Esophagus muscularis mucosa (tissue), 4 donors: Measurements from ENCODE around the gene TBC1D2. TPM values are rescaled to one million over a fixed set of nuclear protein-coding genes. Genes with fewer than 3 reads are reported as not detected.

Source experiments
- DNase-seq: peaks from one replicate; pipeline ENCODE4 v3.0.0-alpha.2; 2017; ENCODE audit errors: extremely low spot score
- H3K27ac ChIP-seq, 4 donors: fragments of 200-600 bp; sonication (generic); replicated peaks in 1 of 4; 1 replicate in 3 of 4; 2 replicates in 1 of 4; pipeline ENCODE4 v1.5.1; 2016 to 2019; ENCODE audit warnings: mild to moderate bottlenecking in 1 of 4
- H3K27me3 ChIP-seq, 4 donors: fragments of 200-600 bp; sonication (generic); one replicate each; pipeline versions ENCODE4 v1.5.1 to v1.6.0; 2016 to 2019
- H3K36me3 ChIP-seq, 4 donors: fragments of 200-600 bp; sonication (generic); one replicate each; pipeline ENCODE4 v1.5.1; 2016 to 2019
- H3K4me1 ChIP-seq, 4 donors: fragments of 200-600 bp; sonication (generic); one replicate each; pipeline ENCODE4 v1.5.1; 2016 to 2019
- H3K4me3 ChIP-seq, 4 donors: fragments of 200-600 bp; sonication (generic); 1 replicate in 2 of 4; 2 replicates in 2 of 4; pipeline ENCODE4 v1.5.1; 2016 to 2019; ENCODE audit warnings: mild to moderate bottlenecking in 4 of 4, moderate library complexity in 1 of 4
- H3K9me3 ChIP-seq, 4 donors: fragments of 200-600 bp; sonication (generic); 1 replicate in 3 of 4; 2 replicates in 1 of 4; pipeline ENCODE4 v1.5.1; 2016 to 2019
- EP300 ChIP-seq: sonication (generic); formaldehyde crosslinking; IDR thresholded peaks from one replicate; pipeline ENCODE4 v1.6.1; 2017; ENCODE audit warnings: antibody characterized with exemption
- POLR2A ChIP-seq: fragments of 450-650 bp; IDR thresholded peaks from one replicate; pipeline ENCODE4 v1.6.1; 2017; ENCODE audit warnings: antibody characterized with exemption, moderate library complexity, mild to moderate bottlenecking, low read depth
- POLR2AphosphoS5 ChIP-seq, 2 donors: sonication (generic); formaldehyde crosslinking; IDR thresholded peaks; one replicate each; pipeline ENCODE4 v1.6.1; 2017; ENCODE audit warnings: antibody characterized with exemption in 2 of 2
- WGBS: methylation state at CpG from one replicate; pipeline ENCODE4 v1.1.5; 2018; 5-methylcytosine and 5-hydroxymethylcytosine counted together
- intact Hi-C: fragments of 100-400 bp; cut with DNase I; formaldehyde crosslinking; loops from one replicate; pipeline ENCODE4 v1.15.1; 2023
- total RNA-seq, 4 donors: library from RNA; depleted of rRNA; stranded (reverse); fragments of >200 nt; gene quantifications; one replicate each; pipeline versions ENCODE4 v1.1.0 to v1.2.1, GENCODE V29; 2016
- TF ChIP-seq, protein P1 (sequence below), 3 experiments: fragments of 200-600 bp in 2 of 3; fragments of 450-650 bp in 1 of 3; sonication (generic) in 2 of 3; IDR thresholded peaks; one replicate each; pipeline ENCODE4 v1.5.1; 2017 to 2019; ENCODE audit warnings: antibody characterized with exemption in 3 of 3, mild to moderate bottlenecking in 2 of 3, moderate library complexity in 1 of 3

TBC1D2 gene
- total RNA-seq, 4 donors from 2014 or later, result 5.0 to 12.4 (median 7.3) TPM

DNA sequence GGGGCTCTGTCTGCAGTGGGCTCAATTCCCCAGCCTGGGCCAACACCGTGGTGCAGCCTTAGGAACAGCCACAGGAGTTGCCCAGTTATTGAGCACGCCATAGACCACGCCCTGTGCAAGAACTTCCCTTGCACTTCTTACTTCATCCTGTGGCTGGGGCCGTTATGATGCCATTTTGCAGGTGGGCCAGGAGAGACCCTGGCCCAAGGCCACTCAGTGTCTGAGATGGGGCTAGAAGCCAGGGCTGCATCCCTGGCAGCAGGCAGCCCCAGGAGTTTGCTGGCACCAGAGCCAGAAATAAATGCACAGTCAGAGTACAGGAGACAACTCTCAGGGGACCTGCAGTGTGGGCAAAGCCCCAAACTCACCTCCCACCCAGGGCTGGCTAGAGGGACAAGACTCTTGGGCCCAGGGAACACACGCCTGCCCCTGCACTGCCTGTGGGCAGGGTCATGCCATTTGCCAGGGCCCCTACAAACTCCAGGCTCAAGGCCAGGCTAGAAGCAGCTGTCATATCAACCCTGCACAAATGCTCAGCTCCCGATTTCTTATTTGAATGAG is 69.8 kb downstream of the TBC1D2 start:
- Histone ChIP-seq H3K27ac (no peak overlapping the region), H3K4me1 (peaks cover 0 to 4% (median 0%) of the 10 kb centered on the region in 4 donors), H3K36me3 (no peaks in the 10 kb centered on the region), H3K9me3 (no peaks in the 10 kb centered on the region), H3K4me3 (no peak overlapping the region), H3K27me3 (peaks cover 0 to 4% (median 0%) of the 10 kb centered on the region in 4 donors)
- WGBS, result 69% methylated on average over 4 of the region's 6 CpGs
- intact Hi-C loops, result no loop called here
- DNase-seq, result no peak
- TF ChIP-seq POLR2A (no peak), EP300 (no peak)

DNA sequence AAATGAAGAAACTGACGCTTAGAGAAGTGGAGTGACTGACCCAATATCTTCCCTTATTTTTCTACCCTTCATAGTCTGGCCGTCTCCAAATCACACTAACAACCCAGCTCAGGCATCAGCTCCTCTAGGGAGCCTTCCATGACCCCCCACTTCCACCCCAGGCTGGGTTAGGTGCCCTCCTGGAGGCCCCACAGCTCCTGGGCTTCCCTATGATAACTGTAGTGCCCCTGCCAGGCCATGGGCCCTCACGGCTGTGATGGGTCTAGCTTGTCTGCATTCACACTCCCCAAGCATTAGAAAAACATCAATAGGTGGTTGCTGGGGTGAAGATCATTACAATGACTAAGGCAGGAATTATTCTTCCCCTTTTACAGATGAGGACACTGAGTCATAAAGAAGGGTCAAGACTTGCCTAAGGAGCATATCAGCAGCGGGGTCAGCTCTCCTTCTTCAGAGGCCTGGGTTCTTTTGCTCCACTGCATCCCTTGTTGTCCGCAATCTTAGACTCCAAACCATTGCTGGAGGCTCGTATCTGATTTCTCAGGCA is 70.4 kb downstream of the TBC1D2 start:
- H3K27me3 ChIP-seq, result peaks cover 0 to 5% (median 0%) of the 10 kb centered on the region in 4 donors
- no peak for DNase-seq

DNA sequence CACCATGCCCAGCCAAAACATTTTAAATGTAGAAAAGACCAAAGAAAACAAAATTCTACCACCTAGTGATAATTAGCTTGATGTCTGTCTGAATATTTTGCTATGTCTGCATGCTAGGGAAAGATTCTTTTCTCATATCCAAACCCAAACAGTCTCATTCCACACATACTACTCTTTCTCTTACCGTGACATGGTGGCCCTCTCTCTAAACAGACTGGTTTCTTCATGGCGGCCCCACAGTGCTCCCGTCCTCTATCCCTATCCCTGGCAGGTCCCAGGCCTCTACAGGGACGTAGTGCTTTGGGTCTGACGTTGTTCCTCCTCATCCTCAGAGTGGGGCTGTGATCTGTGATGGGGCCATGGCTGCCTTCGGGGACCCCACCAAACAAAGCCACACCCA is 71.1 kb downstream of the TBC1D2 start:
- DNase-seq, result no peak
- Histone ChIP-seq H3K9me3 (no peaks in the 10 kb centered on the region), H3K4me3 (no peak overlapping the region), H3K36me3 (no peaks in the 10 kb centered on the region), H3K4me1 (peaks cover 0 to 4% (median 0%) of the 10 kb centered on the region in 4 donors), H3K27me3 (peaks cover 0 to 5% (median 0%) of the 10 kb centered on the region in 4 donors), H3K27ac (no peak overlapping the region)
- no peak for TF ChIP-seq POLR2A
- no peak for TF ChIP-seq POLR2AphosphoS5 (IDR thresholded peaks at IDR 0.05)
- TF ChIP-seq, protein P1, sequence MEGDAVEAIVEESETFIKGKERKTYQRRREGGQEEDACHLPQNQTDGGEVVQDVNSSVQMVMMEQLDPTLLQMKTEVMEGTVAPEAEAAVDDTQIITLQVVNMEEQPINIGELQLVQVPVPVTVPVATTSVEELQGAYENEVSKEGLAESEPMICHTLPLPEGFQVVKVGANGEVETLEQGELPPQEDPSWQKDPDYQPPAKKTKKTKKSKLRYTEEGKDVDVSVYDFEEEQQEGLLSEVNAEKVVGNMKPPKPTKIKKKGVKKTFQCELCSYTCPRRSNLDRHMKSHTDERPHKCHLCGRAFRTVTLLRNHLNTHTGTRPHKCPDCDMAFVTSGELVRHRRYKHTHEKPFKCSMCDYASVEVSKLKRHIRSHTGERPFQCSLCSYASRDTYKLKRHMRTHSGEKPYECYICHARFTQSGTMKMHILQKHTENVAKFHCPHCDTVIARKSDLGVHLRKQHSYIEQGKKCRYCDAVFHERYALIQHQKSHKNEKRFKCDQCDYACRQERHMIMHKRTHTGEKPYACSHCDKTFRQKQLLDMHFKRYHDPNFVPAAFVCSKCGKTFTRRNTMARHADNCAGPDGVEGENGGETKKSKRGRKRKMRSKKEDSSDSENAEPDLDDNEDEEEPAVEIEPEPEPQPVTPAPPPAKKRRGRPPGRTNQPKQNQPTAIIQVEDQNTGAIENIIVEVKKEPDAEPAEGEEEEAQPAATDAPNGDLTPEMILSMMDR (IDR thresholded peaks at IDR 0.05), result no peak
- no peak for TF ChIP-seq EP300
- 75% methylated on average over 5 of the region's 6 CpGs for WGBS
- intact Hi-C loops, result no loop called here

More for the DNA sequence above, 70.4 kb downstream of the TBC1D2 start:
- H3K4me3 ChIP-seq, result no peak overlapping the region
- H3K36me3 ChIP-seq, result no peaks in the 10 kb centered on the region
- H3K27ac ChIP-seq, result no peak overlapping the region
- no peaks in the 10 kb centered on the region for H3K9me3 ChIP-seq
- peaks cover 0 to 4% (median 0%) of the 10 kb centered on the region in 4 donors for H3K4me1 ChIP-seq
- TF ChIP-seq EP300 (no peak), POLR2AphosphoS5 (IDR thresholded peaks at IDR 0.05) (no peak), POLR2A (no peak)
- TF ChIP-seq, protein P1 (IDR thresholded peaks at IDR 0.05), result no peak
- intact Hi-C loops, result no loop called here
- WGBS, result 88% methylated on average over 6 of the region's 6 CpGs

- no peaks in the 10 kb centered on the region for H3K36me3 ChIP-seq
- no peak for TF ChIP-seq POLR2AphosphoS5 (IDR thresholded peaks at IDR 0.05)
- TF ChIP-seq EP300, result no peak
- TF ChIP-seq, protein P1 (IDR thresholded peaks at IDR 0.05), result no peak
- no peaks in the 10 kb centered on the region for H3K9me3 ChIP-seq
Observed at GRCh38 chr9:98182889-98183599, 72.4 kb downstream of the TBC1D2 start.

GRCh38 chr9:98182069-98182820 is 73.2 kb downstream of the TBC1D2 start:
- H3K9me3 ChIP-seq, result no peaks in the 10 kb centered on the region
- 85% methylated on average over 9 of the region's 9 CpGs for WGBS
- peaks cover 0 to 5% (median 0%) of the 10 kb centered on the region in 4 donors for H3K27me3 ChIP-seq
- H3K4me3 ChIP-seq, result no peak overlapping the region
- DNase-seq, result no peak
- H3K4me1 ChIP-seq, result peaks cover 0 to 4% (median 0%) of the 10 kb centered on the region in 4 donors
- H3K36me3 ChIP-seq, result no peaks in the 10 kb centered on the region
- no peak overlapping the region for H3K27ac ChIP-seq
- intact Hi-C loops, result no loop called here
- no peak for TF ChIP-seq POLR2A
- TF ChIP-seq POLR2AphosphoS5 (IDR thresholded peaks at IDR 0.05), result no peak
- TF ChIP-seq, protein P1 (IDR thresholded peaks at IDR 0.05), result no peak
- no peak for TF ChIP-seq EP300

More at GRCh38 chr9:98182889-98183599, 72.4 kb downstream of the TBC1D2 start:
- peaks cover 0 to 5% (median 0%) of the 10 kb centered on the region in 4 donors for H3K27me3 ChIP-seq
- intact Hi-C loops, result no loop called here
- DNase-seq, result no peak
- WGBS, result 94% methylated on average over 9 of the region's 9 CpGs
- H3K4me1 ChIP-seq, result peaks cover 0 to 4% (median 0%) of the 10 kb centered on the region in 4 donors
- H3K4me3 ChIP-seq, result no peak overlapping the region
- no peak overlapping the region for H3K27ac ChIP-seq
